Liver (tissue), 9 donors: Measurements from ENCODE around the gene DMAC2. TPM values are rescaled to one million over a fixed set of nuclear protein-coding genes. Genes with fewer than 3 reads are reported as not detected.
"Not testable (repeated sequence)": the region's sequence is repeated elsewhere in the genome, so short reads cannot be mapped to it uniquely, and the experiment has no call there.

Source experiments
- DNase-seq: peaks from one replicate; pipeline ENCODE4 v3.0.0-alpha.2; 2017; ENCODE audit warnings: low spot score
- H3K27ac ChIP-seq, 2 donors: one replicate each; pipeline ENCODE4 v1.7.0; 2013; ENCODE audit warnings: inconsistent platforms in 2 of 2, low read length in 2 of 2, control low read depth in 1 of 2, low read depth in 1 of 2, mild to moderate bottlenecking in 1 of 2
- H3K27me3 ChIP-seq, 4 donors: one replicate each; pipeline versions ENCODE4 v1.6.1 to v1.7.0; 2013; ENCODE audit warnings: low read length in 3 of 4, inconsistent platforms in 1 of 4, mild to moderate bottlenecking in 1 of 4, moderate library complexity in 1 of 4; ENCODE audit not compliant: control insufficient read depth in 4 of 4, insufficient read depth in 4 of 4
- H3K36me3 ChIP-seq, 4 donors: one replicate each; pipeline versions ENCODE4 v1.6.1 to v1.7.0; 2013; ENCODE audit warnings: low read length in 3 of 4, mild to moderate bottlenecking in 3 of 4, low read depth in 1 of 4, moderate library complexity in 1 of 4; ENCODE audit not compliant: control insufficient read depth in 4 of 4, insufficient read depth in 3 of 4
- H3K4me1 ChIP-seq, 4 donors: one replicate each; pipeline versions ENCODE4 v1.6.1 to v1.7.0; 2013; ENCODE audit warnings: low read length in 3 of 4, mild to moderate bottlenecking in 3 of 4, moderate library complexity in 1 of 4; ENCODE audit not compliant: control insufficient read depth in 4 of 4, insufficient read depth in 4 of 4
- H3K4me3 ChIP-seq, 3 donors: one replicate each; pipeline versions ENCODE4 v1.6.1 to v1.7.0; 2013; ENCODE audit warnings: low read length in 3 of 3, control low read depth in 1 of 3, low read depth in 1 of 3, mild to moderate bottlenecking in 1 of 3
- H3K9ac ChIP-seq, 2 donors: one replicate each; pipeline ENCODE4 v1.7.0; 2013; ENCODE audit warnings: low read length in 2 of 2, mild to moderate bottlenecking in 2 of 2, moderate library complexity in 2 of 2, control low read depth in 1 of 2, low read depth in 1 of 2
- H3K9me3 ChIP-seq, 4 donors: one replicate each; pipeline versions ENCODE4 v1.6.1 to v1.7.0; 2013; ENCODE audit warnings: low read length in 3 of 4; ENCODE audit not compliant: control insufficient read depth in 4 of 4
- ATF3 ChIP-seq: IDR thresholded peaks from 2 replicates; pipeline ENCODE4 v1.6.1; 2016; ENCODE audit warnings: antibody characterized with exemption
- CTCF ChIP-seq: fragments of 150-350 bp; IDR thresholded peaks from 2 replicates; pipeline ENCODE4 v1.5.1; 2017; ENCODE audit warnings: improper control_type of control experiment, low read depth, low read length; ENCODE audit not compliant: missing input control
- EGR1 ChIP-seq, 2 donors: IDR thresholded peaks; 2 replicates each; pipeline ENCODE4 v1.6.1; 2016 to 2018; ENCODE audit warnings: antibody characterized with exemption in 2 of 2, low read depth in 2 of 2
- FOXA1 ChIP-seq: IDR thresholded peaks from 2 replicates; pipeline ENCODE4 v1.6.1; 2016; ENCODE audit warnings: antibody characterized with exemption
- GABPA ChIP-seq, 2 donors: IDR thresholded peaks in 1 of 2; conservative IDR thresholded peaks in 1 of 2; 2 replicates each; pipeline ENCODE4 v1.6.1; 2016; ENCODE audit warnings: antibody characterized with exemption in 2 of 2, mild to moderate bottlenecking in 1 of 2, moderate library complexity in 1 of 2
- HNF4A ChIP-seq, 2 donors: conservative IDR thresholded peaks; 2 replicates each; pipeline ENCODE4 v1.6.1; 2016; ENCODE audit warnings: antibody characterized with exemption in 2 of 2, mild to moderate bottlenecking in 2 of 2
- NR2F2 ChIP-seq: IDR thresholded peaks from 2 replicates; pipeline ENCODE4 v1.6.1; 2016; ENCODE audit warnings: antibody characterized with exemption
- RAD21 ChIP-seq, 2 donors: IDR thresholded peaks; 2 replicates each; pipeline ENCODE4 v1.6.1; 2016; ENCODE audit warnings: antibody characterized with exemption in 2 of 2, mild to moderate bottlenecking in 2 of 2
- REST ChIP-seq: IDR thresholded peaks from 2 replicates; pipeline ENCODE4 v1.6.1; 2016; ENCODE audit warnings: antibody characterized with exemption, mild to moderate bottlenecking
- RXRA ChIP-seq, 2 donors: IDR thresholded peaks; 2 replicates each; pipeline ENCODE4 v1.6.1; 2017 to 2018; ENCODE audit warnings: antibody characterized with exemption in 2 of 2, mild to moderate bottlenecking in 1 of 2
- TAF1 ChIP-seq: conservative IDR thresholded peaks from 2 replicates; pipeline ENCODE4 v1.6.1; 2016; ENCODE audit warnings: antibody characterized with exemption, mild to moderate bottlenecking
- ZBTB33 ChIP-seq: IDR thresholded peaks from 2 replicates; pipeline ENCODE4 v1.6.1; 2016; ENCODE audit warnings: antibody characterized with exemption
- WGBS: extraction: QIAGEN DNeasy Blood & Tissue Kit; methylation state at CpG from one replicate; pipeline ENCODE4 v1.1.7; 2013; 5-methylcytosine and 5-hydroxymethylcytosine counted together
- polyA plus RNA-seq, 2 donors: library from polyadenylated mRNA; stranded (reverse) in 1 of 2; unstranded in 1 of 2; fragments of 200-250 nt in 1 of 2; fragments of >200 nt in 1 of 2; fragmentation: Nextera tagmentation in 1 of 2; extraction: Ambion mirVana in 1 of 2; gene quantifications; one replicate each; pipeline versions ENCODE4 v1.2.1 to v1.2.3, GENCODE V29; 2013 to 2015
- total RNA-seq, 2 donors: library from RNA; depleted of rRNA; stranded (reverse); fragments of >200 nt; gene quantifications; one replicate each; pipeline ENCODE4 v1.2.3, GENCODE V29; 2014
- donor health status: healthy.
- donor health status: healthy.
- donor health status: healthy.
- donor health status: healthy.
- donor health status: healthy.

The DMAC2 gene
- total and polyA plus RNA-seq, 4 donors, result 17.1 to 28.8 (median 24.2) TPM

- TF ChIP-seq CTCF (no peak), EGR1 (IDR thresholded peaks at IDR 0.05; ENCODE audit: low read depth in 2 of 2) (no peak), FOXA1 (no peak), GABPA (IDR thresholded peaks at IDR 0.05 in 1 of 2, conservative IDR thresholded peaks at IDR 0.05 in 1 of 2) (no peak), ZBTB33 (no peak), RAD21 (IDR thresholded peaks at IDR 0.05) (no peak), TAF1 (no peak), NR2F2 (no peak)
Measured at GRCh38 chr19:41435936-41436673, 3.6 kb downstream of the DMAC2 start (continued).

- peaks cover 0 to 16% (median 6%) of the 10 kb centered on the region in 4 donors for H3K36me3 ChIP-seq
- peaks cover 0 to 33% (median 21%) of the 10 kb centered on the region in 4 donors for H3K4me1 ChIP-seq
- 97% methylated on average over 11 of the region's 11 CpGs for WGBS
Measured at GRCh38 chr19:41435376-41435775, 4.3 kb downstream of the DMAC2 start.

GRCh38 chr19:41434450-41434849, 5.3 kb downstream of the DMAC2 start:
- peaks cover 0 to 30% (median 20%) of the 10 kb centered on the region in 4 donors for H3K4me1 ChIP-seq
- no peaks in the 10 kb centered on the region for H3K9me3 ChIP-seq
- no peaks in the 10 kb centered on the region for H3K27me3 ChIP-seq
- TF ChIP-seq FOXA1 (no peak), REST (no peak), RXRA (IDR thresholded peaks at IDR 0.05) (no peak), ATF3 (no peak), GABPA (IDR thresholded peaks at IDR 0.05 in 1 of 2, conservative IDR thresholded peaks at IDR 0.05 in 1 of 2) (no peak), HNF4A (conservative IDR thresholded peaks at IDR 0.05) (no peak), TAF1 (no peak)
- DNase-seq, result no peak
- no peak overlapping the region for H3K4me3 ChIP-seq
- peaks cover 0 to 16% (median 6%) of the 10 kb centered on the region in 4 donors for H3K36me3 ChIP-seq
- H3K27ac ChIP-seq, result no peak overlapping the region
- WGBS, result 82% methylated on average over 5 of the region's 5 CpGs
- no peak overlapping the region for H3K9ac ChIP-seq

More at GRCh38 chr19:41435376-41435775, 4.3 kb downstream of the DMAC2 start:
- H3K27me3 ChIP-seq, H3K9ac ChIP-seq, H3K27ac ChIP-seq, H3K4me3 ChIP-seq, DNase-seq, H3K9me3 ChIP-seq: not testable (repeated sequence)
